Lower leg skin (tissue), 4 donors: ENCODE results near the gene GALNT11. TPM values are rescaled to one million over a fixed set of nuclear protein-coding genes. Genes with fewer than 3 reads are reported as not detected.

Experiments used
- DNase-seq, 2 donors: peaks; one replicate each; pipeline ENCODE4 v3.0.0-alpha.2; 2019; ENCODE audit warnings: low spot score in 2 of 2
- H3K4me3 ChIP-seq: fragments of 200-600 bp; sonication (generic); 2 replicates; pipeline ENCODE4 v1.5.1; 2017; ENCODE audit warnings: mild to moderate bottlenecking, low read depth; ENCODE audit not compliant: poor library complexity, severe bottlenecking
- POLR2A ChIP-seq, 2 donors: fragments of 450-650 bp; IDR thresholded peaks; one replicate each; pipeline ENCODE4 v1.6.1; 2016 to 2017; ENCODE audit warnings: antibody characterized with exemption in 2 of 2, mild to moderate bottlenecking in 1 of 2, moderate library complexity in 1 of 2
- WGBS, 2 donors: methylation state at CpG; one replicate each; pipeline ENCODE4 v1.1.5; 2018; 5-methylcytosine and 5-hydroxymethylcytosine counted together
- intact Hi-C: fragments of 100-400 bp; cut with DNase I; formaldehyde crosslinking; loops from one replicate; pipeline ENCODE4 v1.15.0; 2023; ENCODE audit warnings: low total_unique reads
- total RNA-seq, 4 donors: library from RNA; depleted of rRNA; stranded (reverse); fragments of >200 nt; gene quantifications; one replicate each; pipeline ENCODE4 v1.1.0, GENCODE V29; 2016
- TF ChIP-seq, protein P1 (sequence below), 3 donors: fragments of 450-650 bp; IDR thresholded peaks; one replicate each; pipeline ENCODE4 v1.5.1; 2016; ENCODE audit warnings: antibody characterized with exemption in 3 of 3, mild to moderate bottlenecking in 3 of 3, moderate library complexity in 2 of 3

The GALNT11 gene
- total RNA-seq, 4 donors from 2014 or later, result 38.9 to 62.6 (median 45.3) TPM

DNA sequence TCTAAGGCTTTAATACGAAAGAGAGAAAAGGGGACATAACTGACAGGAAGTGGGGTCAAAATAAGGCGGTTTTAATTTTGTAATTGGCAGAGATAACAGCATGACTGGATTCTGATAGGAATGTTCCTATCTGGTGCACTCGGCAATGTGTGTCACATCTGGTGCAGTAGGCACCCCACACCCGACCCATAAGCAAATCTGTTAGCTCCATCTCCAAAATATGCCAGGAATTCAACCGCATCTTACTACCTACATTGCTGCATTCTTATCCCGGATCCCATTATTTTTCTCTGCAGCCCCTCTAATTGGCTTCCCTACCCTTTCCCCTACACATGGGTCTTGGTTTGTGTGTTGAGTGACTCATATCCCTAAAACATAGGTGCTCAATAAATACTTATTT is 19.1 kb upstream of the GALNT11 start:
- intact Hi-C loops, result no loop called here
- WGBS, 2 donors, result 63 to 71% methylated on average over 6 of the region's 6 CpGs
- no peak for DNase-seq
- TF ChIP-seq POLR2A (IDR thresholded peaks at IDR 0.05), result no peak
- TF ChIP-seq, protein P1, sequence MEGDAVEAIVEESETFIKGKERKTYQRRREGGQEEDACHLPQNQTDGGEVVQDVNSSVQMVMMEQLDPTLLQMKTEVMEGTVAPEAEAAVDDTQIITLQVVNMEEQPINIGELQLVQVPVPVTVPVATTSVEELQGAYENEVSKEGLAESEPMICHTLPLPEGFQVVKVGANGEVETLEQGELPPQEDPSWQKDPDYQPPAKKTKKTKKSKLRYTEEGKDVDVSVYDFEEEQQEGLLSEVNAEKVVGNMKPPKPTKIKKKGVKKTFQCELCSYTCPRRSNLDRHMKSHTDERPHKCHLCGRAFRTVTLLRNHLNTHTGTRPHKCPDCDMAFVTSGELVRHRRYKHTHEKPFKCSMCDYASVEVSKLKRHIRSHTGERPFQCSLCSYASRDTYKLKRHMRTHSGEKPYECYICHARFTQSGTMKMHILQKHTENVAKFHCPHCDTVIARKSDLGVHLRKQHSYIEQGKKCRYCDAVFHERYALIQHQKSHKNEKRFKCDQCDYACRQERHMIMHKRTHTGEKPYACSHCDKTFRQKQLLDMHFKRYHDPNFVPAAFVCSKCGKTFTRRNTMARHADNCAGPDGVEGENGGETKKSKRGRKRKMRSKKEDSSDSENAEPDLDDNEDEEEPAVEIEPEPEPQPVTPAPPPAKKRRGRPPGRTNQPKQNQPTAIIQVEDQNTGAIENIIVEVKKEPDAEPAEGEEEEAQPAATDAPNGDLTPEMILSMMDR (IDR thresholded peaks at IDR 0.05), result no peak
- no peak overlapping the region for H3K4me3 ChIP-seq

DNA sequence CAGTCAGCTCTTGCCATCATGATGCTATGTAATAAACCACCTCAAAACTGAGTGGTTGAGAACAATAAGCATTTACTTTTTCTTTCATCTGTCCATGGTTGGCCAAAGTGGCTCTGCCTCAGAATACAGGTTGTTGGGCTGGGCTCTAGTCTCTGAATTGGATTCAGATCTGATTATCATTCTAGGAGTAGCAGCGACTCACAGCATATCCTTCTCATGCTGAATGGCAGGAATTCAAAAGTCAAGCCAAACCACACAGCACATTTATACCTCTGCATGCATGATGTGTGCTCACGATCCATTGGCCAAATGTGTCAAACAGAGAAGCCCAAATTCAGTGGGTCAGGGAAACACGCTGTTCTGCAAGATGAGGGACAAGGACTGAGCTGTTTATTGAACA is 13.6 kb upstream of the GALNT11 start:
- no peak overlapping the region for H3K4me3 ChIP-seq
- no peak for DNase-seq
- TF ChIP-seq, protein P1 (IDR thresholded peaks at IDR 0.05), result no peak
- no peak for TF ChIP-seq POLR2A (IDR thresholded peaks at IDR 0.05)
- WGBS, 2 donors, result 53 to 57% methylated on average over 3 of the region's 3 CpGs
- intact Hi-C loops, result no loop called here

DNA sequence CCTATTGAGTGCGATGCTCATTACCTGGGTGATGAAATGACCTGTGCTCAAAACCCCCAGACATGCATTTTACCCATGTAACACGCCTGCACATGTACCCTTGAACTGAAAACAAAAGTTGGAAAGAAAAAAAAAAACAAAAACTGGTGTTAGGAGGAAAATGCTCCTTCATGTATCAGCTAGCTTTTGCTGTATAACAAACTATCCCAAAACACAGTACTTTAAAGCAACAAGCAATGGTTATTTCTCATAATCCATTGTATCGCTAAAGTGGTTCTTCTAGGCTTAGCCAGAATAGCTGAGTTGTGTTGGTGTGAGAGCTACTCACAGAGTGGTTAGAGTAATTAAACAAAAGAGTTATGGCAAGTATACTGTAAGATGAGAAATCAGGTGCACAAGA is 12.2 kb upstream of the GALNT11 start:
- TF ChIP-seq, protein P1 (IDR thresholded peaks at IDR 0.05), result no peak
- no peak for TF ChIP-seq POLR2A (IDR thresholded peaks at IDR 0.05)
- H3K4me3 ChIP-seq, result no peak overlapping the region
- WGBS, 2 donors, result 92 to 97% methylated on average over 3 of the region's 3 CpGs
- intact Hi-C loops, result no loop called here
- no peak for DNase-seq

DNA sequence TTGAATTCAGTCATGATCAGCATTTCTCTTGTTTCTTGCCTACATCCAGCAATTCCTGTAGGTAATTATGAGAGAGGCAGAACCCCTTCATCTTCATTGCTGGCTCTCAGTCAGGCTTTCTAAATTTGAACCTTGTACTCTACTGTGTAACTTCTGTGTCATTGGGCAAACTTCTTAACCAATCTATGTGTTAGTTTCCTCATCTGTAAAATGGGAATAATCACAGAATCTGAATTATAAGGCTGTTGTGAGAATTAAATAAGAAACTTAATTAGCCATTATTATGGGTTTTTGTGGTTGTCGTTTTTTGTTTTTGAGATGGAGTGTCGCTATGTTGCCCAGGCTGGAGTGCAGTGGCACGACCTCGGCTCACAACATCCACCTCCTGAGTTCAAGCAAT is 11.5 kb upstream of the GALNT11 start:
- TF ChIP-seq, protein P1 (IDR thresholded peaks at IDR 0.05), result no peak
- TF ChIP-seq POLR2A (IDR thresholded peaks at IDR 0.05), result no peak
- intact Hi-C loops, result no loop called here
- DNase-seq, result no peak
- no peak overlapping the region for H3K4me3 ChIP-seq
- WGBS, 2 donors, result 91 to 97% methylated on average over 4 of the region's 4 CpGs

DNA sequence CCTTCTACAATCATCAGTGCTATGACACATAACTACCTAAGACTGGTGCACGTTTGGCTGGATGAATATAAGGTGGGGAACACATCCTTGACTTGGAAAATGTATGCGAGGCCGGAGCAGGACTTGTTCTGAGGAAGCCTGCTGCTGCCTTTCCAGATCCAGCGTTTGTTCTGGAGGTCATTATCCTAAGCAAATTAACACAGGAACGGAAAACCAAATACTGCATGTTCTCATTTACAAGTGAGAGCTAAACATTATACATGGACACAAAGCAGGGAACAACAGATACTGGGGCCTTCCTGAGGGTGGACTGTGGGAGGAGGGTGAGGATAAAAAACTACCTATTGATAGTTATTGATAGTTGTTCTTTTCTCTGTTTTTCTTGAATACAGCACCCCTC is 10.8 kb upstream of the GALNT11 start:
- 73 to 81% methylated on average over 5 of the region's 5 CpGs for WGBS, 2 donors
- no peak for DNase-seq
- no peak overlapping the region for H3K4me3 ChIP-seq

DNA sequence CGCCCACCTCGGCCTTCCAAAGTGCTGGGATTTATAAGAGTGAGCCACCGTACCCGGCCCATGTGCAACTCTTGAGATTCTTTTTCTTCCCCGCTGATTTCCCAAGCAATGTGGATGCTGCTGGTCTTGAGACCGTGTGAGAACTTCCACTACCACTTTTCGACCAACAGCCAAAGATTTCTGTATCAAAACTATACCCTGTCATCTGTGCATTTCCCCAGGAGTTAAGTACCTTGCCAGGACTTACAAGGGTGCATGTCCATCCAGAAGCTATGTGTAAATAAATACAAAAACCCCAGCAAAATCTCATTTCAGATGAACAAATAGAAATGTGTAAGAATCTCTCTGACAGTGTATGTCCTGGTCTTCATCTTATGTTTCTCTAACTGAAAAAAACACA is 9.9 kb upstream of the GALNT11 start:
- no peak for DNase-seq
- WGBS, 2 donors, result 92 to 95% methylated on average over 7 of the region's 7 CpGs
- intact Hi-C loops, result no loop called here
- TF ChIP-seq POLR2A (IDR thresholded peaks at IDR 0.05), result no peak
- TF ChIP-seq, protein P1 (IDR thresholded peaks at IDR 0.05), result no peak
- no peak overlapping the region for H3K4me3 ChIP-seq

More for the DNA sequence above, 10.8 kb upstream of the GALNT11 start:
- TF ChIP-seq POLR2A (IDR thresholded peaks at IDR 0.05), result no peak
- TF ChIP-seq, protein P1 (IDR thresholded peaks at IDR 0.05), result no peak
- intact Hi-C loops, result no loop called here
